GM21367 (cell line): ENCODE results near the gene AOAH.
"Not testable (repeated sequence)": the region's sequence is repeated elsewhere in the genome, so short reads cannot be mapped to it uniquely, and the experiment has no call there.

Source experiments
- ATAC-seq: cut with Tn5 transposase; IDR thresholded peaks from one replicate; pipeline ENCODE4 v1.9.1; 2021; ENCODE audit not compliant: unreplicated experiment

The AOAH gene

GRCh38 chr7:36736899-36737211, 12.6 kb upstream of the AOAH start:
- peak; percentile 93 for ATAC-seq

DNA sequence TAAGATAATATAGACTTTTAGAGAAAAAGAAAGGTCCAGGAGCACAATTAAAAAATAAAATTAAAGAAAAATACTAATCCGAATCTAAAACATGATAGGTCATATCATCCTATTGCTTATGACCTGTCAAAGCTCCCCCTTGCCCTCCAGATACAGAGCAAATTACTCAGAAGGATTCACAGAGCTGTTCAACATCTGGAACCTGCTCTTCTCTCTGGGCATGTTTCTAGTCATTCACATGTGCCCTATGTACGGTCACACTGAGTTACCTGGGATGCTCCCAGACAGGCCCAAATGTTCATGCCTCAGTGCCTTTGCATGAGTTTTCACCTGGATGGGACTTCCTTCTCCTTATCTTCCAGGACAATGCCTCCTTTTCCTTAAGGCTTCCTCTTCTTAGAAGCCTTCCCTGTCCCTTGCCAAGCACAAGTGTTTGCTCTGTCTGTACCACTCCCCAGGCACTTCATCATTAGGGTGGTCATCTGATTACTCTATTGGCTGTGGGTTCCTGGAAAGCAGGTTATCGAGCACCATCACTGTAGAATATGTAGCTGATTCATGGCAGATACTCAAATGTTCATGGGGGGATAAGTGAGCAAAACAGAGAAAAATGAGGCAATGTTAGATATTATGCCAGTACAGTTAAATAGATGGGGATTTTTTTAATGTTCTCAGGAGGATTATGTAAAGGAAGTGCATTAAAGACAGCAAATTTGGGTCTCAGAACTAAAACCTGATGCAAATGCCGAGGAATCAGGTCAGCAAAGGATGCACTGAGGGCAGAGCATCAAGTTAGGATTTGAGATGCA, 12.0 kb upstream of the AOAH start:
- ATAC-seq, result no peak

GRCh38 chr7:36735172-36735571, 10.9 kb upstream of the AOAH start:
- ATAC-seq, result no peak

GRCh38 chr7:36734731-36735130, 10.4 kb upstream of the AOAH start:
- no peak for ATAC-seq

GRCh38 chr7:36733411-36733810, 9.1 kb upstream of the AOAH start:
- ATAC-seq, result no peak

GRCh38 chr7:36732806-36733205, 8.5 kb upstream of the AOAH start:
- no peak for ATAC-seq

DNA sequence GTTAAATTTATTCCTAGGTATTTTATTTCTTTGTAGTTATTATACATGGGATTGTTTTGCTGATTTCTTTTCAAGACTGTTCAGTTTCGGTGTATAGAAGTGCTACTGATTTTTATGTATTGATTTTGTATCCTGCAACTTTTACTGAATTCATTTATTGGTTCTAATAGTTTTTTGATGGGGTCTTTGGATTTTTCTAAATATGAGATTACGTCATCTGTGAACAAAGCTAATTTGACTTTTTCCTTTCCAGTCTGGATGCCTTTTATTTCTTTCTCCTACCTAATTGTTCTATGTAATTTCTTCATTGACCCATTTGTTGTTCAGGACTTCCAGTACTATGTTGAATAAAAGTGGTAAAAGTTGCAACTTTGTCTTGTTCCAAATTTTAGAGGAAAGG, 5.8 kb upstream of the AOAH start:
- ATAC-seq, result no peak

DNA sequence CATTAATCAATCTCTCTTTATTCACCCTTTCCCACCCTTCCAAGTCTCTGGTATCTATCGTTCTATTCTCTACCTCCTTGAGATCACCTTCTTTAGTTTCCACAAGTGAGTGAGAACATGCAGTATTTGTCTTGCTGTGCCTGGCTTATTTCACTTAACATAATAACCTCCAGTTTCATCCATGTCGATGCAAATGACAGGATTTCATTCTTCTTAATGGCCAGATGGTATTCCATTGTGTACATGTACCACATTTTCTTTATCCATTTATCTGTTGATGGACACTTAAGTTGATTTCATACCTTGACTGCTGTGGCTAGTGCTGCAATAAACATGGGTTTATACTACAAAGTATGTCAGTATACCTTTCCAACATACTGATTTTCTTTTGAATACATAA, 3.8 kb upstream of the AOAH start:
- no peak for ATAC-seq

DNA sequence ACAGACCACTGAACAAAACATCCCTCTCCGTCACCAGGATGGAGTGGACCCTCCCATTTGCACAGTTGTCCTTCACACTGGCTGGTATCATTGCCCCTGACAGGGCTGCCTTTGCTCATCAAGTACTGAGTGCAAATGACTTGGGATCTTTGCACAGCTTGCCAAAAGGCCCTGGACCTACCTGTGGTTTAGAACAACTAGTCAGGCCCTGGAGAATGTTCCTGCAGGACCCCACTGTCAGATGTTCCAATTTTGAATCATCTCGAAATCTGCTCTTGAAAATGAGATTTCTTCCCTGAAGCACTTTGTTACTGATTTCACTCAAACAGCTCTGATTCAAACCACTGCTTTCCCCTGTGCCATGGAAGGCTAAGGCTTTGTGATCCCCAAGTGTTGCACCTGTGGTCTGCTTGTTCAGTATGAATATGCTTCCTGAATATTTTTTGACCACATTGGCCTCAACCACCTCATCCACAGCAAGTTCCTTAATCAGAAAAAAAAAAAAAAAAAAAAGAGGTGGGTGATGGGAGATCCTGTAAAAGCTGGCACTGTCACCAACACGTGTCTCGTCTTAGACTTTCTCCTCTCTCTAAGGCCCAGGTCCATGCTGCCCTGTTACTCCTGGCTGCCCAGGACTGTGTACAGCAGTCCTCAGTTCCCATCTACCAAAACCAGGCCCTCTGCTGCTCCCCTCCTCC, 2.7 kb upstream of the AOAH start:
- no peak for ATAC-seq

- no peak for ATAC-seq
These were observed 2.0 kb upstream of the AOAH start for GRCh38 chr7:36726311-36726710.

- ATAC-seq, result no peak
These were observed 702 bp upstream of the AOAH start for GRCh38 chr7:36724996-36725395.

DNA sequence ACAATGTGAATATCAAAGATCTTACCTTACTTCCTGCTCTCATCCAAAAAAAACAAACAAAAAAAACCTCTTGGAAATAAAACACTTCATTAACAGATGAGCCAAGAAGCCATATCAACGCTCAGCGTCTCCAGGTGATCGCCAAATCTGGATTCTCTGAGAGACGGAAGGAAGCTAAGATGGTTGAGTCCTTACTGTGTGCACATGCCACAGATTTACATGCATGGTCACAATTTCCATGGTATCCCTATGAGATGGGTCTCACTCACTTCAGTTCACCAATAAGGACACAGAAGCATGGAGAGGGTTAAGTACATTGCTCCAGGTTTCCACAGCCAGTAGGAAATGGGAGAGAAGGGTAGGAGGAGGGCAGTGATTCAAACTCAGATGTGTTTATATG, 1.0 kb downstream of the AOAH start:
- no peak for ATAC-seq

- ATAC-seq, result no peak
These were observed 5.1 kb downstream of the AOAH start for GRCh38 chr7:36719083-36719632.

DNA sequence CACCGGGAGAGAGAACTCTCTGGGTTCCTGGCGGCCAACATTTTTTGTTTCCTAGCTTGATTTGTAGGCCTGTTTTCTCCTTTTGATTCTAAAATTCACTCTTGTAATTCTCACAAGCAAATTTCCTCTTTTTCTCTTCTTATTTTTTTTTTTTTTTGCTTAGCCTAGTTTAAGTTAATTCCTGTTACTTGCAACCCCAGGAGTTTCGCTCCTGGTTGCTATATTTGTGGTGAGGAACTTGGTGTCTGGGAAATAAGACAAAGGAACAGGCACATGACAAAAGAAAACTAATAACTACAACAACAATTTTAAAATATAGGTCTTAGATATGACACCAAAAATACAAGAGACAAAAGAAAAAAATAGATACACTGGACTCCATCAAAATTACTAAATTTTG, 6.7 kb downstream of the AOAH start:
- no peak for ATAC-seq

- not testable (repeated sequence) for ATAC-seq
These were observed 7.5 kb downstream of the AOAH start for GRCh38 chr7:36716802-36717201.

GRCh38 chr7:36712015-36712414, 12.3 kb downstream of the AOAH start:
- no peak for ATAC-seq

DNA sequence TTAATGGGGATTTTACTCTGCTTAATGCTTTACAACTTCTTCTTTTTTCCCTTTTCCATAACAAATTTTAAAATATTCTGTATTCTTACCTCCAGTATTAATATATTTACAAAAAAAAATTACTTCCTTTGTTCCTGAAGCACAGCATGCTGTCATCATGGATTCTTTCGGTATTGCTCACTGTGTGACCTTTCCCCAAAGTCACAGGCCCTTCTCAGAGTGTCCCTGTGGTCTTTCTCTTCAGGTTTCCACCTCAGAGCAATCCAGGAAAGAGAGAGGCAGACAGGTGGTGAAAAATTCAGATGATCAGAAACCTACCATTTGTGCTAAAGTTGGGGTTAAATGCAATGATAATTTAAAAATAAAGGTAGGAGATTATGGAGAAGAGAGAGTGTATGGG, 13.0 kb downstream of the AOAH start:
- ATAC-seq, result no peak

- ATAC-seq, result no peak
These were observed 14.0 kb downstream of the AOAH start for GRCh38 chr7:36710186-36710791.

GRCh38 chr7:36708767-36709166, 15.5 kb downstream of the AOAH start:
- ATAC-seq, result no peak

DNA sequence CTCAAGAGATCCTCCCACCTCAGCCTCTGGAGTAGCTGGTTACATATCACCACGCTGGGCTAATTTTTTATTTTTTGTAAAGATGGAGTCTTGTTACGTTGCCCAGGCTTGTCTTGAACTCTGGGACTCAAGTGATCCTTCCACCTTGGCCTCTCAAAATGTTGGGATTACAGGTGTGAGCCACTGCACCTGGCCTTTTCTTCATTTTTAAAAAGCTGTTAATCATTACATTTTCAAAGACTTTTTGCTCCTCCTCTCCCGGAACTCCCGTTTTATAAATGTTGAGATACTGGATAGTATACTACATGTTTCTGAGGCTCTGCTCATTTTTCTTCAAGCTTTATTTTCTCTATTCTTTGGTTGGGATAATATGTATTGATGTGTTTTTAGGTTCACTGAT, 16.4 kb downstream of the AOAH start:
- no peak for ATAC-seq

DNA sequence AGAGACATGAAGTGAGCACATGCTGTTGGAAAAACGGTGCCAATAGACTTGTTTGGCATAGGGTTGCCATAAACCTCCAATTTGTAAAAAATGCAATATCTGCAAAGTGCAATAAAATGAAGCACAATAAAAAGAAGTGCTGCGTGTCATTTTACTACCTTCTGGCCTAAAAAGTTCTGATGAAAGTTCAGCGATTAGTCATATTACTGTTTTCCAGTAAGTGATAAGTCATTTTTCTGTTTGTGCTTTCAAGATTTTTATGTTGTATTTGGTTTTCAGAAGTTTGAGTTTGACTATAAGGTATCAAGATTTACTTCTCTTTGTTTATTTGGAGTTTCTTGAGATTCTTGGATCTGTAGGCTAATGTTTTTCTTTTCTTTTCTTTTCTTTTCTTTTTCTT, 16.8 kb downstream of the AOAH start:
- no peak for ATAC-seq

DNA sequence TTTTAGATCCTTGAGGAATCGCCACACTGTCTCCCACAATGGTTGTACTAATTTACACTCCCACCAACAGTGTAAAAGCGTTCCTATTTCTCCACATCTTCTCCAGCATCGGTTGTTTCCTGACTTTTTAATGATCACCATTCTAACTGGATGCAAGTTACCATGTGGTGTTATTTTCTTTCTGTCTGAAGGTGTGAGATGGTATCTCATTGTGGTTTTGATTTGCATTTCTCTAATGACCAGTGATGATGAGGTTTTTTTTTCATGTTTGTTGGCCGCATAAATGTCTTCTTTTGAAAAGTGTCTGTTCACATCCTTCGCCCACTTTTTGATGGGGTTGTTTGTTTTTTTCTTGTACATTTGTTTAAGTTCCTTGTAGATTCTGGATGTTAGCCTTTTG, 20.4 kb downstream of the AOAH start:
- ATAC-seq, result not testable (repeated sequence)
